ENCODE results near the gene RETREG1.
"Not testable (repeated sequence)": the region's sequence is repeated elsewhere in the genome, so short reads cannot be mapped to it uniquely, and the experiment has no call there.

RETREG1 gene

GRCh38 chr5:16550316-16550952 lies 66.4 kb downstream of the RETREG1 start:
- no peak for FAIRE-seq

- FAIRE-seq: no peak
Measured at GRCh38 chr5:16549491-16550206, 67.1 kb downstream of the RETREG1 start.

DNA sequence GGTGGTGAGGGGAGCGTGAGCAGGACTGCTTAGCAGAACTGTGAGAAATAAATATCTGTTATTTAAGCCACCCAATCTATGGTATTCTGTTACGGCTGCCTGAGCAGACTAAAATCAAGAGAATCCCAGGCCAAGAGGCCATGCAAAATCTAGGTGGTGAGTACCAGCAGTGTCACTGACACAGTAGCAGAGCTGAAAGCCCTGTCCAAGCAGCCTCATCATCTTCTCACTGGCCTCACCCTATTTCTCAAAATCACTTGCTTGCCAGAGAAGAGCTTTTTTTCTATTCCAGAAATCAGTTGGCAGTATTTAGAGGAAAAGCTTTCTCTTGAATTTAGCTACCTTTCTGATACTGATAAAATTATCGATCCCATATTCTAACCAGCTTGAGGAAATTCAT lies 68.0 kb downstream of the RETREG1 start:
- FAIRE-seq: no peak

- FAIRE-seq: no peak
Measured at GRCh38 chr5:16548115-16548514, 68.7 kb downstream of the RETREG1 start.

DNA sequence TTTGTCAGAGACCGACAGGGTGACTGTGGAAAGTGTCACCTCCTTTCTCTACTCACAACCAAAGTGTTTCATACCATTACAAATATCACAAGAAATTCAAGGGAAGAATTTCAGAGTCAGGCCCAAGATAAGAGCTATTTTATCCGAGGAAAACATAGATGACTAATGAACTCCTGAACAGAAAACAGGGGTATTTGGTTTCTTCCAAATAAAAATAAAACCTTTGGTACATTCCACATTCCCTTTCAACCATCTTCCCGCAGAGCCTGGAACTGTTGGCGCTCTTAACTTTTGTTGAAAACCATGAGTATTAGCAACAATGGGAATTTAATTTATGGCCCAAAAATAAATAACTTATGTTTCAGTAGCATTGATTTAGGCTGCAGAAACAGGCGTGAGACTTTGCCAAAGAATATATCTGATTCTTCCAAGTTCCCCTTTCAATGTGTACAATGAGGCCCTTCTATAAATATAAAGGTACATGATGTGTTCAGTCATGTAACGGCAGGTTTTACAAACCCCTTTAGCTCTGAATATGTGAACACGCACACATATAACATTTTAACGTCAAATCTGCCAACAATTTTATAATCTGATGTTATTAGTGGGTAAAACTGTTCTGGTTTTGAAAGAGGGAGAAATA lies 69.5 kb downstream of the RETREG1 start:
- no peak for FAIRE-seq

GRCh38 chr5:16546732-16547131 lies 70.1 kb downstream of the RETREG1 start:
- no peak for FAIRE-seq

GRCh38 chr5:16544607-16545374 lies 72.0 kb downstream of the RETREG1 start:
- FAIRE-seq: no peak

DNA sequence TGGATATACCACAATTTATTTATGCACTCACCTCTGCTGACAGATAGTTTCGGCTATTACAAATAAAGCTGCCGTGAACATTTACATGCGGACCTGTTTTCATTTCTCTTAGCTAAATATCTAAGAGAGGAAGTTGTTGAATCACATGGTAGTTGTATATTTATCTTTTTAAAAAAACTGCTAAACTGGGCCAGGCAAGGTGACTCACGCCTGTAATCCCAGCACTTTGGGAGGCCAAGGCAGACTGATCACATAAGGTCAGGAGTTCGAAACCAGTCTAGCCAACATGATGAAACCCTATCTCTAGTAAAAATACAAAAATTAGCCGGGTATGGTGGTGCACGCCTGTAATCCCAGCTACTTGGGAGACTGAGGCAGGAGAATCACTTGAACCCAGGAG lies 73.6 kb downstream of the RETREG1 start:
- FAIRE-seq: not testable (repeated sequence)

- no peak for FAIRE-seq
Measured at GRCh38 chr5:16542236-16542635, 74.6 kb downstream of the RETREG1 start.

DNA sequence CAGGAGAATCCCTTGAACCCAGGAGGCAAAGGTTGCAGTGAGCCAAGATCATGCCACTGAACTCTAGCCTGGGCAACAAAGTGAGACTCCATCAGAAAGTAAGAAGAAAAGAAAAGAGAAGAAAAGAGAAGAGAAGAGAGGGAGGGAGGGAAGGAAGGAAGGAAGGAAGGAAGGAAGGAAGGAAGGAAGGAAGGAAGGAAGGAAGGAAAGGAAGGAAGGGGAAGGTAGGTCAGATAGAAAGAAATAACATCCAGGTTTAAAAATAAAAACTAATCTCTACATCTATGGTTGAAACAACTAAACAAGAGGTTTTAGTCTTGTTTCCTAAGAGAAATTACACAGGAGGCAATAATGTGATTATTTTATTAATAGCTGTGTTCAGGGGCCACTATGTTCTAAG lies 75.2 kb downstream of the RETREG1 start:
- not testable (repeated sequence) for FAIRE-seq

GRCh38 chr5:16540421-16540820 lies 76.4 kb downstream of the RETREG1 start:
- no peak for FAIRE-seq

- FAIRE-seq: no peak
Measured at GRCh38 chr5:16539169-16539666, 77.6 kb downstream of the RETREG1 start.

DNA sequence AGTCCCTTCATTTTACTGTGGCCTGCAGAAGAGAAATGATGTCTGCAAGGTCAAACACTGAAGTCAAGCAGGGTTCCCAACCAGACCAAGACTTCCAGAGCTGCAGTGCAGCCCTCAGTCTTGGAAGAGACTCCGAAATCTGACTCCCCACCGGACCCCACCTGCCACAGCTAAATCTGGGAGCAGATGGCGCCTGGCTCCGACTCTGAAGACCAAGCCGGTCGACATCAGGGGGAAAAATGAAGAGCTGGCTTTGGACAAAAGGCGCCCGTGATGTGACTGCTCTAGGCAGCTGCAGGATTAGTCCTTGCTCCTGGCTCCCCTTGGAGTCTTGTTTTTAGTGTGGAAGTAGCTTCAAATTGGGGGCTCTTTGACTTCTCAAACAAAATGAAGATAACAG lies 78.8 kb downstream of the RETREG1 start:
- FAIRE-seq: no peak

- no peak for FAIRE-seq
Measured at GRCh38 chr5:16536818-16537217, 80.0 kb downstream of the RETREG1 start.

DNA sequence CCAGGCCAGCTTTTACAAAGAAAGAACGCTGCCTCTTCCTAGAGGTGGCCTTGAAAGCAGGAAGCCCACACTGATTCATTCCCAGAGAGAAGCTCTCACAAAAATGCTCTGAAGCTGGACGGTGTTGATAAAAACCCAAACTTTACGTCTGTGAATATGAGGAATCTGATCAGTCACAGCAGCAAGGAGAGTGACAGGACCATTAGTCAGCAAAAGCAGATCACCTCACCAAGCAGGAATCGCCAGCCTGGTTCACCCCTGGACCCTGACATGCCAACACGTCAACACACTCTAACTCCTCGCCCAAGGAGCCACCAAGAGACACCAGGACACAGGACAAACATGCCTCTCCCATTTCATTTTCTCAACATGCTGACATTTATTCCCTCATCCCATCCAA lies 80.6 kb downstream of the RETREG1 start:
- no peak for FAIRE-seq

- no peak for FAIRE-seq
Measured at GRCh38 chr5:16534280-16534679, 82.5 kb downstream of the RETREG1 start.

GRCh38 chr5:16531063-16531648 lies 85.6 kb downstream of the RETREG1 start:
- FAIRE-seq: no peak

DNA sequence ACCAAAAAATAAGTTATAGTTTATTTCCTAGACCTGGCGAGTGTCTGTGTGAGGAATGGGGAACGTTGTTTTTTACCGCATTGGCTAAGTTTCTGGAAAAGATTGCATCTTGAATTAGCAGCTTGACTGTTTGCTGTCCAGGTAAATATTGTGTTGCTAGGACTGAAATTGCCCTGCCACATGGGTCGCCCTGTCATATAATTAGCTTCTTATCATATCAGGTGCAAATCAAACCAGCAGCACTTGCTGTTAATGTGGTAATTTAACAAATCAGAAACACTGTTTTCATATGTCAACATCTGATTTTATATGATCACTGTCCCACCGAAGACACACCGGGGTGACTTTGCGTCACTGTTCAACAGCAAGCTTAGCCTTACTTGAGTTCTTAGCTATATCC lies 87.5 kb downstream of the RETREG1 start:
- FAIRE-seq: no peak

- no peak for FAIRE-seq
Measured at GRCh38 chr5:16528382-16529110, 88.3 kb downstream of the RETREG1 start.

GRCh38 chr5:16525651-16526050 lies 91.1 kb downstream of the RETREG1 start:
- no peak for FAIRE-seq

GRCh38 chr5:16524286-16524685 lies 92.5 kb downstream of the RETREG1 start:
- no peak for FAIRE-seq
